NB4 (cell line): ENCODE data around the gene NTPCR.

ENCODE experiments used
- CTCF ChIP-seq: IDR thresholded peaks from one replicate; pipeline ENCODE4 v1.5.1; 2012; ENCODE audit warnings: low read depth, low read length
- MAX ChIP-seq: IDR thresholded peaks from 2 replicates; pipeline ENCODE4 v1.6.1; 2011; ENCODE audit warnings: low read depth, low read length
- MYC ChIP-seq: IDR thresholded peaks from 2 replicates; pipeline ENCODE4 v1.6.1; 2011; ENCODE audit warnings: low read depth, low read length
- POLR2A ChIP-seq: IDR thresholded peaks from 2 replicates; pipeline ENCODE4 v1.6.1; 2011; ENCODE audit warnings: mild to moderate bottlenecking; ENCODE audit not compliant: insufficient read length; ENCODE audit errors: extremely low read depth

- TF ChIP-seq CTCF: no peak
- TF ChIP-seq MAX: no peak
- no peak for TF ChIP-seq POLR2A
- no peak for TF ChIP-seq MYC
Measured at GRCh38 chr1:233015965-233016364, 65.6 kb downstream of the NTPCR start.
